PFSK-1 (cell line): ENCODE results near the gene DMRTC1.
"Not testable (repeated sequence)": the region's sequence is repeated elsewhere in the genome, so short reads cannot be mapped to it uniquely, and the experiment has no call there.

Experiments used
- FOXP2 ChIP-seq: optimal IDR thresholded peaks from 2 replicates; pipeline ENCODE3; 2011; ENCODE audit warnings: borderline replicate concordance, control low read depth, inconsistent platforms; ENCODE audit not compliant: insufficient read depth; ENCODE audit errors: extremely low read length, extremely low read depth
- POLR2AphosphoS5 ChIP-seq: IDR thresholded peaks from 2 replicates; pipeline ENCODE4 v1.6.1; 2012; ENCODE audit warnings: low read depth, mild to moderate bottlenecking, control low read depth, low read length, moderate library complexity
- SIN3A ChIP-seq: IDR thresholded peaks from 2 replicates; pipeline ENCODE4 v1.6.1; 2012; ENCODE audit warnings: mild to moderate bottlenecking, low read length, moderate library complexity, borderline replicate concordance; ENCODE audit not compliant: insufficient read depth
- TAF1 ChIP-seq: IDR thresholded peaks from 2 replicates; pipeline ENCODE4 v1.6.1; 2012; ENCODE audit warnings: low read length, control low read depth, borderline replicate concordance; ENCODE audit not compliant: insufficient read depth
- TF ChIP-seq, protein P1 (sequence below), 2 experiments: IDR thresholded peaks; 2 replicates each; pipeline versions ENCODE4 v1.6.1 to v1.8.0; 2011 to 2012; ENCODE audit warnings: low read depth in 2 of 2, low read length in 2 of 2, control low read depth in 1 of 2, inconsistent platforms in 1 of 2, mild to moderate bottlenecking in 1 of 2, moderate library complexity in 1 of 2; ENCODE audit not compliant: insufficient read depth in 1 of 2

DNA sequence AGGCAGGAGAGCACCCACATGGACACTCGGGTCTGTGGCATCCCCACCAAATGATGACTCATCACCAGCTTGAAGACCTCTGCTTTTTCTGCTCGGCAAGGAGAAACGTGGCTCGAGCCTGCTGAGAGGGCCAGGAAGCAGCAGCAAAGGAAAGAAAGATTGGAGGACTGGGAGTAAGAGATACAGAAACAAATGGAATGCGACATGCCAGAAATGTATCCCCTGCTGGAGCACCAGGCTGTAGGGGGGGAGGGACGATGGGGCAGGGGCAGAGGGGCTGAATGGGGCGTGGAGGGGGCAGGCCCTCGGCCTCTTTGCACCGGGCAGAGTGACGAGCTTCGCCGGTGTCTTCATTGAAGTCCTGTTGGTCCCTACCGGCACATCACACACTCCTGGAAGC lies 31.3 kb downstream of the DMRTC1 start, which contains the start of gene FAM236C:
- not testable (repeated sequence) for TF ChIP-seq POLR2AphosphoS5, SIN3A, TAF1, FOXP2
- TF ChIP-seq, protein P1, sequence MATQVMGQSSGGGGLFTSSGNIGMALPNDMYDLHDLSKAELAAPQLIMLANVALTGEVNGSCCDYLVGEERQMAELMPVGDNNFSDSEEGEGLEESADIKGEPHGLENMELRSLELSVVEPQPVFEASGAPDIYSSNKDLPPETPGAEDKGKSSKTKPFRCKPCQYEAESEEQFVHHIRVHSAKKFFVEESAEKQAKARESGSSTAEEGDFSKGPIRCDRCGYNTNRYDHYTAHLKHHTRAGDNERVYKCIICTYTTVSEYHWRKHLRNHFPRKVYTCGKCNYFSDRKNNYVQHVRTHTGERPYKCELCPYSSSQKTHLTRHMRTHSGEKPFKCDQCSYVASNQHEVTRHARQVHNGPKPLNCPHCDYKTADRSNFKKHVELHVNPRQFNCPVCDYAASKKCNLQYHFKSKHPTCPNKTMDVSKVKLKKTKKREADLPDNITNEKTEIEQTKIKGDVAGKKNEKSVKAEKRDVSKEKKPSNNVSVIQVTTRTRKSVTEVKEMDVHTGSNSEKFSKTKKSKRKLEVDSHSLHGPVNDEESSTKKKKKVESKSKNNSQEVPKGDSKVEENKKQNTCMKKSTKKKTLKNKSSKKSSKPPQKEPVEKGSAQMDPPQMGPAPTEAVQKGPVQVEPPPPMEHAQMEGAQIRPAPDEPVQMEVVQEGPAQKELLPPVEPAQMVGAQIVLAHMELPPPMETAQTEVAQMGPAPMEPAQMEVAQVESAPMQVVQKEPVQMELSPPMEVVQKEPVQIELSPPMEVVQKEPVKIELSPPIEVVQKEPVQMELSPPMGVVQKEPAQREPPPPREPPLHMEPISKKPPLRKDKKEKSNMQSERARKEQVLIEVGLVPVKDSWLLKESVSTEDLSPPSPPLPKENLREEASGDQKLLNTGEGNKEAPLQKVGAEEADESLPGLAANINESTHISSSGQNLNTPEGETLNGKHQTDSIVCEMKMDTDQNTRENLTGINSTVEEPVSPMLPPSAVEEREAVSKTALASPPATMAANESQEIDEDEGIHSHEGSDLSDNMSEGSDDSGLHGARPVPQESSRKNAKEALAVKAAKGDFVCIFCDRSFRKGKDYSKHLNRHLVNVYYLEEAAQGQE (IDR thresholded peaks at IDR 0.05; ENCODE audit: insufficient read depth in 1 of 2, low read depth in 2 of 2, low read length in 2 of 2): not testable (repeated sequence)
